KOPT-K1 (cell line): Measurements from ENCODE around the gene CCDC13.
"Not testable (repeated sequence)": the region's sequence is repeated elsewhere in the genome, so short reads cannot be mapped to it uniquely, and the experiment has no call there.

Source experiments
- H3K27ac ChIP-seq: fragments of 200-600 bp; sonication (generic); 2 replicates; pipeline ENCODE4 v1.5.1; 2016; ENCODE audit warnings: antibody characterized with exemption, mild to moderate bottlenecking, low read depth, low read length; ENCODE audit not compliant: poor library complexity, severe bottlenecking
- H3K36me3 ChIP-seq: fragments of 200-600 bp; sonication (generic); 2 replicates; pipeline ENCODE4 v1.5.1; 2017; ENCODE audit warnings: antibody characterized with exemption, mild to moderate bottlenecking, low read length, moderate library complexity; ENCODE audit not compliant: insufficient read depth
- H3K9me3 ChIP-seq: fragments of 200-600 bp; sonication (generic); 2 replicates; pipeline ENCODE4 v1.5.1; 2017; ENCODE audit warnings: antibody characterized with exemption, low read length, mild to moderate bottlenecking; ENCODE audit not compliant: insufficient read depth, poor library complexity, severe bottlenecking

CCDC13 gene, protein sequence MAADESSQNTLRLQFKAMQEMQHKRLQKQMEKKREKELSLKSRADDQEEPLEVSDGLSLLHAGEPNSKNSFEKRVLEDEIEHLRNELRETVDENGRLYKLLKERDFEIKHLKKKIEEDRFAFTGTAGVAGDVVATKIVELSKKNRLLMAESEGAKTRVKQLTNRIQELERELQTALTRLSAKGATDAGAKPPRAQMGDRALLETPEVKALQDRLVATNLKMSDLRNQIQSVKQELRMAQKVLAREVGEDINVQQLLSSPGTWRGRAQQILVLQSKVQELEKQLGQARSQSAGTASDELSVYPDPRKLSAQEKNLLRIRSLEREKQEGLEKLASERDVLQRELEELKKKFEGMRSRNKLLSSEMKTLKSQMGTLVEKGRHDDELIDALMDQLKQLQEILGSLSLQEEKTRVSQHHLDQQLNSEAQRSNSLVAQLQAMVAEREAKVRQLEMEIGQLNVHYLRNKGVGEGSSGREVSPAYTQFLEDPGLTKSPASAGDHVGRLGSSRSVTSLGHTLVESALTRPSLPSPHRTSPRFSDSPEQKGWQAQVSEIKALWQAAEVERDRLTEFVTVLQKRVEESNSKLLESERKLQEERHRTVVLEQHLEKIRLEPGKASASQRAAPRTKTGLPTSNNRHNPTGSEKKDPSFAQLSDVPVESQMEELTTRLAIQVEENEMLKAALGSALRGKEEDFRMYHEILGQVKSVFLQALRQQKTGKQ

DNA sequence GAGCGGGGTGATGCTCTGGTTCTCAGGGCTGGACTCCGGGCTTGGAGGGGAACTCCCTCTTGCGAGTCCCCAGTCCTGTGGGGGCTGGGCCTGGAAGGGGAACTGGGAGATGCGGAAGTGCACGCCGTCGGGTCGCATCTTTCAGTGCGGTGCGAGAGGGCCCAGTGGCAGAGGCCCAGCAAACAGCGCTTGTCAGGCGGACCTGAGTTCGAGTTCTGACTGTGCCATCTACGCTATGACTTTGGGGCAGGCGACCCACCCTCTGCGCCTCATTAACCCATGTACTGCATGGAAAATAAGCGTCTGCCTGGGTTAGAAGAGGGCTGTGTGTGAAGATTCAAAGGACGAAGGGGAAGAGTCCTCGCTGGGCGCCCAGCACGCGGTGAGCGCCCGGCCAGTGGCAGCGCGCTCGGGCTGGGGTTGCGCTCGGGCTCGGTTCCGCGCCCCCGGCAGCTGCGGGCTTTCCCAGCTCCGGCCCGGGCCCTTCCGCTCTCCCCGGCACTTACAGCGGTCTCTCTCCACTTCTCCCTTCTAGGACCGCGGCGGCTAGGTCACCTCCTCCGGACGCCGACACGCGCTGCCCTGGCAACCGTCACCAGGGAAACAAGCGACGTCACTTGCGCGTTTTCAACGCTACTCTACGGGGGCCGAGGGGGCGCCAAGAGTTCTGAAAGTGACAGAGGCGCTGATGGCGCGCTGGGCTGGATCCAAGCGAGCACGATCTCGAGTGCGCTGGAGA, at the start of gene CCDC13:
TSS of gene CCDC13 (minus strand) at position 584 of the 739 bp plus-strand sequence. CDS start 14,908 bp downstream, outside the sequence.
- H3K9me3 ChIP-seq = no peaks in the 10 kb centered on the region
- H3K36me3 ChIP-seq = peaks cover 4% of the 10 kb centered on the region; the same call in 1 of the 2 replicates
- no peak within 1 kb of the TSS for H3K27ac ChIP-seq

GRCh38 chr3:42822828-42823227, 49.8 kb upstream of the CCDC13 start:
- H3K36me3 ChIP-seq = no peaks in the 10 kb centered on the region
- H3K9me3 ChIP-seq = no peaks in the 10 kb centered on the region
- no peak overlapping the region for H3K27ac ChIP-seq

GRCh38 chr3:42820746-42821051, 47.6 kb upstream of the CCDC13 start:
- no peaks in the 10 kb centered on the region for H3K36me3 ChIP-seq
- H3K27ac ChIP-seq = no peak overlapping the region
- H3K9me3 ChIP-seq = no peaks in the 10 kb centered on the region

DNA sequence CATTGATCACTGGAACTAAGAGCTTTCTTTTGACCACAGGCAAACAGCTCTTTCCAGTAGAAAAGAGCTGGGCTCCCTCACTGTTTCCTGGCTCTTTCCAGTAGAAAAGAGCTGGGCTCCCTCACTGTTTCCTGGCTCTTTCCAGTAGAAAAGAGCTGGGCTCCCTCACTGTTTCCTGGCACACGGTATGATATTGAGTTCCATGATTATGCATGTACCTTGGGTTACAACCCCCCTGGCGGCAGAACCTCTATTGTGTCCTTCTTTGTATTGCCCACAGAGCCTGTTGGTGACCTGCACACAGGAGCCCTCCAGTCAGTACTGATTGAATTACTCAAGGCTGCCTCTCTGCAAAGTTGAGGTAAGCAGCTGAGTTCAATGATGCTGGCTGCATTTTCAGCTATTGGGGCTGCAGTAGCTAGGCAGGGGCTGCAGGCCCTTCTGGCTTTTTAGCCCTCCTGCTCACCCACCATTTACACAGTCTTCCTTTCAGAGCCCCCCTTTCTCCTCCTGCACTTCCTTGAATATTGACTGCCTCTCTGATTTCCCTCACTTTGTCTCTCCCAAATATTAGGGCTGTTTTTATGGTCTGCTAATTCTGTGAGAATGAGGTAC, 46.4 kb upstream of the CCDC13 start:
- H3K27ac ChIP-seq = no peak overlapping the region
- no peaks in the 10 kb centered on the region for H3K36me3 ChIP-seq
- no peaks in the 10 kb centered on the region for H3K9me3 ChIP-seq

DNA sequence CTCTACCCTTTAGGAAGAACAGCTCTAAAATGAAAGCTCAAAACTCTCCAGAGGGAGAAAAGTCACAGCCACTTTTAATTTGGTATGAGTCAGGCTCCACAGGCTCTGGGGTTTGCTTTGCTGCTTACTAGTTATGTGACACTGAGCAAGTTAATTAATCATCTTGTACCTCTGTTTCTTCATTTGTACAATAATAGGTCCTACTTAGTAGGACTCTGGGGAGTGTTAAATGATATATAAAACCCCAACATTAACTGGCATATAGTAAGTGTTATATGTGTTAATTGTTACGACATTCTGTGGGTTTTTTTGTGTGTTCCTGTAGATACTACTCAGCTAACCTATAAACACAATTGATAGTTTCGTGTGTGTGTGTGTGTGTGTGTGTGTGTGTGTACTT, 42.8 kb upstream of the CCDC13 start:
- H3K27ac ChIP-seq = no peak overlapping the region

GRCh38 chr3:42814914-42815507, 42.0 kb upstream of the CCDC13 start:
- Histone ChIP-seq H3K27ac (no peak overlapping the region), H3K36me3 (no peaks in the 10 kb centered on the region), H3K9me3 (no peaks in the 10 kb centered on the region)

More for the DNA sequence above, 42.8 kb upstream of the CCDC13 start:
- no peaks in the 10 kb centered on the region for H3K9me3 ChIP-seq
- H3K36me3 ChIP-seq = no peaks in the 10 kb centered on the region

- Histone ChIP-seq H3K9me3 (no peaks in the 10 kb centered on the region), H3K36me3 (no peaks in the 10 kb centered on the region), H3K27ac (no peak overlapping the region)
These were observed 41.2 kb upstream of the CCDC13 start for GRCh38 chr3:42814246-42814645.

DNA sequence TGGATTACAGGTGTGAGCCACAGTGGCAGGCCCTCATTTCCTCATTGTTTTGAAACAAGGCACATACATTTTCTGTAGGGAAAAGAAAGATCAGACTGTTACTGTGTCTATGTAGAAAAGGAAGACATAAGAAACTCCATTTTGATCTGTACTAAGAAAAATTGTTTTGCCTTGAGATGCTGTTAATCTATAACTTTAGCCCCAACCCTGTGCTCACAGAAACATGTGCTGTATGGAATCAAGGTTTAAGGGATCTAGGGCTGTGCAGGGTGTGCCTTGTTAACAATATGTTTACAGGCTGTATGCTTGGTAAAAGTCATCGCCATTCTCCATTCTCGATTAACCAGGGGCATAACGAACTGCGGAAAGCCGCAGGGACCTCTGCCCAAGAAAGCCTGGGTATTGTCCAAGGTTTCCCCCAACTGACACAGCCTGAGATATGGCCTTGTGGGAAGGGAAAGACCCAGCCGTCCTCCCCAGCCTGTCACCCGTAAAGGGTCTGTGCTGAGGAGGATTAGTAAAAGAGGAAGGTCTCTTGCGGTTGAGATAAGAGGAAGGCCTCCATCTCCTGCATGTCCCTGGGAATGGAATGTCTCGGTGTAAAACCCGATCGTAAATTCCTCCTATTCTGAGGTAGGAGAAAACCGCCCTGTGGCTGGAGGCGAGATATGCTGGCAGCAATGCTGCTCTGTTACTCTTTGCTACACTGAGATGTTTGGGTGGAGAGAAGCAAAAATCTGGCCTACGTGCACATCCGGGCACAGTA, 38.2 kb upstream of the CCDC13 start:
- not testable (repeated sequence) for H3K27ac ChIP-seq, H3K9me3 ChIP-seq, H3K36me3 ChIP-seq

DNA sequence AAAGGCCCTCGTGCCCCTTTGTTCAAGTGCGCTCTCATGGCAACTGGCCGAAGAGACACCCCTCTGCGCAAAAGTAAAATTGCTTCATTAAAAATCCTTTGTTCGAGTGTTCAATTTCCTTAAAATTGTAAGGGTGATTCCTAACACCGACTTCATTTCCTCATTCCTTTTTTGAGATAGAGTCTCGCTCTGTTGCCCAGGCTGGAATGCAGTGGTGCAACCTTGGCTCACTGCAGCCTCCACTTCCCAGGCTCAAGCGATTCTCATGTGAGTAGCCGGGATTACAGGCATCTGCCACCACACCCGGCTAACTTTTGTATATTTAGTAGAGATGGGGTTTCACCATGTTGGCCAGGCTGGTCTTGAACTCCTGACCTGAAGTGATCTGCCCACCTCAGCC, 37.7 kb upstream of the CCDC13 start:
- not testable (repeated sequence) for H3K27ac ChIP-seq, H3K36me3 ChIP-seq, H3K9me3 ChIP-seq

GRCh38 chr3:42809202-42809601, 36.1 kb upstream of the CCDC13 start, which contains the start of gene ACKR2:
Gene ACKR2 (plus strand): TSS chr3:42809445. CDS start chr3:42864503, 55,058 bp downstream.
- no peak within 1 kb of the TSS for H3K27ac ChIP-seq
- H3K36me3 ChIP-seq = no peaks in the 10 kb centered on the region
- H3K9me3 ChIP-seq = no peaks in the 10 kb centered on the region

DNA sequence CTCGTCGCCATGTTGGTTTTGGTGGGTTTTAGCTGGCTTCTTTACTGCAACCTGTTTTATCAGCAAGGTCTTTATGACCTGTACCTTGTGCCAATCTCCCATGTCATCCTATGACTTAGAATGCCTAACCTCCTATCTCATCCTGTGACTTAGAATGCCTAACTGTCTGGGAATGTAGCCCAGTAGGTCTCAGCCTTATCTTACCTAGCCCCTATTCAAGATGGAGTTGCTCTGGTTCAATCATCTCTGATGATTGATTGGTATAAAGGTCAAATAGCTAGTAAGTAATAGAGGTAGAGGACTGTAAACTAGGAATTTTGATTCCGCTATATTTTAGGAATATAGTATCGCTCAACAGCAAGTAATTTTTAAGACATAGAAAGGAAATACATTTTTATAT, 34.9 kb upstream of the CCDC13 start:
- Histone ChIP-seq H3K36me3 (no peaks in the 10 kb centered on the region), H3K27ac (no peak overlapping the region), H3K9me3 (no peaks in the 10 kb centered on the region)

DNA sequence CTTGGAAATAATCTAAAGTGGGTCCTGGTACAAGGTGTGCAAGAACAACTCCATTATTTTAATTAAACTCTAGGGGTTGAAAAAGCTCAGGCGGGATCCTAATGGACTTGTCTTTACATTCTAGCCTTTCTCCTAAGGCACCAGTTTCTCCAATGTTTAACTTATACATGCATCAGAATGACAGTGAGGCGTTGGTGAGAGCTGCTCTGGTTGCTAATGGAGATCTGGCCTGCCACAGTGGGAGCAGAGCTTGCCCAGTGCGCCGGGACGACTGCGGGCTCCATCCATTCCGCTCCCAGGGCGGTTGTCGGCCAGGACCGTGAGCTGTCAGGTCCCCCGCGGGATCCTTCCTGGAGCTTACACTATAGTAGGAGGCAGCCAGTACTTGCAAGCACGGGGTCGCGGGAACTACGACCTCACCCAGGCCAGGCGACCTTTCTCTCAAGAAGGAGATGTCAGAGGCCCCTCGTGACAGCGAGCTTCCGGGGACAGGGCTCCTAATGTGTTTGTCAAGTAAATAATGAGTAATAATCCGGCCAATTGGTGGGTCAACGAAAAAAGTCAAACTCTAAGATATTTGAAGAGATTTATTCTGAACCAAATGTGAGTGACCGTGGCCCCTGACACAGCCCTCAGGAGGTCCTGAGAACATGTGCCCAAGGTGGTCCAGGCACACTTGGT, 32.2 kb upstream of the CCDC13 start:
- H3K27ac ChIP-seq = no peak overlapping the region
- no peaks in the 10 kb centered on the region for H3K9me3 ChIP-seq
- peaks cover 7% of the 10 kb centered on the region; the same call in 1 of the 2 replicates for H3K36me3 ChIP-seq

GRCh38 chr3:42804831-42805132, 31.7 kb upstream of the CCDC13 start:
- H3K9me3 ChIP-seq = no peaks in the 10 kb centered on the region
- H3K36me3 ChIP-seq = peaks cover 7% of the 10 kb centered on the region; the same call in 1 of the 2 replicates
- peak overlapping the region; percentile 79 for H3K27ac ChIP-seq
